Karpas-422 (cell line): Measurements from ENCODE around the gene BID. TPM values are rescaled to one million over a fixed set of nuclear protein-coding genes. Genes with fewer than 3 reads are reported as not detected.

Experiments used
- DNase-seq: peaks from one replicate; pipeline ENCODE4 v3.0.0-alpha.2; 2015
- H2AFZ ChIP-seq: fragments of 200-600 bp; sonication (generic); 2 replicates; pipeline ENCODE4 v1.6.1; 2014; ENCODE audit warnings: antibody characterized with exemption, low read length, mixed read lengths
- H3K27ac ChIP-seq: fragments of 200-600 bp; sonication (generic); 2 replicates; pipeline ENCODE4 v1.5.1; 2014; ENCODE audit warnings: mild to moderate bottlenecking, low read length, moderate library complexity
- H3K27me3 ChIP-seq: fragments of 200-600 bp; sonication (generic); 2 replicates; pipeline ENCODE4 v1.6.1; 2014; ENCODE audit warnings: low read length, mixed read lengths
- H3K36me3 ChIP-seq: fragments of 200-600 bp; sonication (generic); 2 replicates; pipeline ENCODE4 v1.6.1; 2014; ENCODE audit warnings: low read length, mixed read lengths; ENCODE audit not compliant: insufficient read depth
- H3K4me1 ChIP-seq: fragments of 200-600 bp; sonication (generic); 2 replicates; pipeline ENCODE4 v1.6.1; 2014; ENCODE audit warnings: mild to moderate bottlenecking, low read length, mixed read lengths
- H3K4me2 ChIP-seq: fragments of 200-600 bp; sonication (generic); 2 replicates; pipeline ENCODE4 v1.6.1; 2014; ENCODE audit warnings: low read length, low read depth, mild to moderate bottlenecking; ENCODE audit not compliant: poor library complexity, severe bottlenecking
- H3K4me3 ChIP-seq: fragments of 200-600 bp; sonication (generic); 2 replicates; pipeline ENCODE4 v1.5.1; 2014; ENCODE audit warnings: mild to moderate bottlenecking, antibody characterized with exemption, low read length, mixed read lengths
- H3K79me2 ChIP-seq: fragments of 200-600 bp; sonication (generic); 2 replicates; pipeline ENCODE4 v1.6.1; 2014; ENCODE audit warnings: mild to moderate bottlenecking, low read length, mixed read lengths
- H3K9ac ChIP-seq: fragments of 200-600 bp; sonication (generic); 2 replicates; pipeline ENCODE4 v1.6.0; 2014; ENCODE audit warnings: low read length
- H3K9me2 ChIP-seq: fragments of 200-600 bp; sonication (generic), shearing (Covaris generic); replicated peaks from 2 replicates; pipeline ENCODE4 v1.6.0; 2014; ENCODE audit warnings: mild to moderate bottlenecking, low read length, moderate library complexity; ENCODE audit not compliant: insufficient read depth
- H3K9me3 ChIP-seq: fragments of 300-700, 200-600 bp; sonication (generic); 2 replicates; pipeline ENCODE4 v1.6.1; 2014; ENCODE audit warnings: low read length, mixed read lengths
- H4K20me1 ChIP-seq: fragments of 200-600 bp; sonication (generic); 2 replicates; pipeline ENCODE4 v1.6.1; 2014; ENCODE audit warnings: mild to moderate bottlenecking, antibody characterized with exemption, low read length, low read depth; ENCODE audit not compliant: insufficient read depth
- total RNA-seq: library from RNA; depleted of rRNA; stranded (reverse); fragments of >200 nt; shearing (Covaris generic); gene quantifications from 2 replicates; pipeline ENCODE4 v1.2.3, GENCODE V29; 2014; ENCODE audit warnings: low replicate concordance

BID gene
- total RNA-seq, 1 experiment from 2014 or later, result 51.7 TPM

DNA sequence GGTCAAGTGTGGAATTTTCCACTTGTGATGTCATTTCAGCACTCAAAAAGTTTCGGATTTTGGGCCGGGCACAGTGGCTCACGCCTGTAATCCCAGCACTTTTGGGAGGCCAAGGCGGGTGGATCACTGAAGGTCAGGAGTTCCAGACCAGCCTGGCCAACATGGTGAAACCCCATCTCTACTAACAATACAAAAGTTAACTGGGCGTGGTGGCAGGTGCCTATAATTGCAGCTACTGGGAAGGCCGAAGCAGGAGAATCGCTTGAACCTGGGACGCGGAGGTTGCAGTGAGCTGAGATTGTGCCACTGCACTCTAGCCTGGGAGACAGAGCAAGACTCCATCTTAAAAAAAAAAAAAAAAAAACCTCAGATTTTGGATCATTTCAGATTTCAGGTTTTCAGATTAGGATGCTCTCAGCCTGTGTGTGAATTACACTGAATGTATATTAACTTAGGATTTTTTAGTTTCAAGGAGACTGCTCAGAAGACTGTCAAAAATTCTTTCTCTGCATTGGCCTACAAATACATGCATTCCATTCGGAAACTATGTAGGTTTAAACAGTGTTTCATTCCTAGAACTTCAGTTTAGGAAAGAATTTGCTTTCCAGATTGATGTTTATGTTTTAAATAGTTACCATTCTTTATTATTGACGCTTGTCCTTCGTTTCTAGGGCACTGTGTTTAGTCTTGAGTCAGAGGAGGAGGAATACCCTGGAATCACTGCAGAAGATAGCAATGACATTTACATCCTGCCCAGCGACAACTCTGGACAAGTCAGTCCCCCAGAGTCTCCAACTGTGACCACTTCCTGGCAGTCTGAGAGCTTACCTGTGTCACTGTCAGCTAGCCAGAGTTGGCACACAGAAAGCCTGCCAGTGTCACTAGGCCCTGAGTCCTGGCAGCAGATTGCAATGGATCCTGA lies 48.0 kb downstream of the BID start:
- DNase-seq, result no peak
- 0 out of 2 replicates have a peak, but pooled peaks cover 2% of the 10 kb centered on the region for H3K36me3 ChIP-seq
- H3K4me2 ChIP-seq, result no peak overlapping the region
- no peaks in the 10 kb centered on the region for H3K27me3 ChIP-seq
- 0 out of 2 replicates have a peak, but pooled peaks cover 5% of the 10 kb centered on the region for H3K79me2 ChIP-seq
- no peak overlapping the region for H3K4me3 ChIP-seq
- no peaks in the 10 kb centered on the region for H4K20me1 ChIP-seq
- no peak overlapping the region for H3K27ac ChIP-seq
- no peak overlapping the region for H3K9ac ChIP-seq
- H3K9me3 ChIP-seq, result no peaks in the 10 kb centered on the region
- H2AFZ ChIP-seq, result no peak overlapping the region
- H3K4me1 ChIP-seq, result no peaks in the 10 kb centered on the region
- H3K9me2 ChIP-seq, result no peaks in the 10 kb centered on the region

DNA sequence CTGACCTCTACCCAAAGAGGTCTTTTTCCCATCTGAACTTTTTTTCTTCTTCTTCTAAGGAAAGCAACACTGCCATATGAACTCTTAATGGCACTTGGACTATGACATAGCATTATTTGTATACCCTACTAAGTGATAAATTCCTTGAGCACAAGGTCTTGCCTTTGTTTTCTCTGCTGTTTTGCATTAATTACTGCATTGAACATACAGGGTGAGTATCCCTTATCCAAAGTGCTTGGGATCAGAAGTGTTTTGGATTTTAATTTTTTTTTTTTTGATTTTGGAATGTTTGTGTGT lies 48.8 kb downstream of the BID start:
- H3K9me2 ChIP-seq, result no peaks in the 10 kb centered on the region
- no peaks in the 10 kb centered on the region for H4K20me1 ChIP-seq
- H2AFZ ChIP-seq, result no peak overlapping the region
- DNase-seq, result no peak
- H3K27me3 ChIP-seq, result no peaks in the 10 kb centered on the region
- no peak overlapping the region for H3K27ac ChIP-seq
- no peak overlapping the region for H3K4me3 ChIP-seq
- no peaks in the 10 kb centered on the region for H3K4me1 ChIP-seq
- 0 out of 2 replicates have a peak, but pooled peaks cover 2% of the 10 kb centered on the region for H3K36me3 ChIP-seq
- H3K9ac ChIP-seq, result no peak overlapping the region
- no peak overlapping the region for H3K4me2 ChIP-seq
- no peaks in the 10 kb centered on the region for H3K9me3 ChIP-seq
- H3K79me2 ChIP-seq, result 0 out of 2 replicates have a peak, but pooled peaks cover 5% of the 10 kb centered on the region

DNA sequence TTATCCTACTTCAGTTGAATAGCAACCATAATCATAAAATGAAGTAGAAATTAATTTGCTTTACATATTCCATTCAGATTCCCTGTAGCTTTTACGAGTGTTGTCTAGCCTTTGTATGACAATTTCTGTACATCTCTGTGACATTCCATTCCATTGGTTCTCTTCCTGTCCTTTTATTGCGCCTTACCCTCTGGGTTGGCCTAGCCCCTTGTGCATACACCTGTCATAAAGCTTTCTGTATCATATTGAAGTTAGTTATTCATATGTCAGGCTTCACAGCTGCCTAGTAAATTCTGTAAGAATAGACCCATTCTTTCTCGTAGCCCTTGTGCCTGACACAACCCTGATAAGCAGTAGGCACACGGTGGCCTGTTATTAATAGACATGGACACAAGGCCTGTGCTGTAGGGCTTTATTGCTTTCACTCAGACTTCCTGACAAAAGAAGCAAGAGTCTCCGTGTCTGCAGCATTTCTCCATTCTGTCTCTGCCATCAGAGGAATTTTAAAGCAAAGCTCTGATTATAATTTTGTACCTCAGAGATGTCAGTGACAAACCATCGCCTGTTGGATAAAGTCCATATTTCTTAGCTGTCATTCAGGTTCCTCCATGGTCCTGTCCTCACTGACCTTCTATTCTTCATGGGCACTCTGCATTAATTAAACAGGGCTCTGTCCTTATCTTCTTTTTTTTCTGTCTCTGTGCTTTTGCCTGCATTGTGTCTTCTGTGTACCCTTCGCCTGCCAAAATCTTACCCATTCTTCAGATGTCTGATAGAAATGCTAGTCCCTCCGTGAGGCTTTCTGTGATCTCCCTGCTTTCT lies 49.4 kb downstream of the BID start:
- H3K9ac ChIP-seq, result no peak overlapping the region
- H3K4me1 ChIP-seq, result no peaks in the 10 kb centered on the region
- H3K27me3 ChIP-seq, result no peaks in the 10 kb centered on the region
- no peak overlapping the region for H3K27ac ChIP-seq
- H3K9me3 ChIP-seq, result no peaks in the 10 kb centered on the region
- H4K20me1 ChIP-seq, result no peaks in the 10 kb centered on the region
- H3K4me3 ChIP-seq, result no peak overlapping the region
- no peak for DNase-seq
- 0 out of 2 replicates have a peak, but pooled peaks cover 2% of the 10 kb centered on the region for H3K36me3 ChIP-seq
- H3K4me2 ChIP-seq, result no peak overlapping the region
- H3K9me2 ChIP-seq, result no peaks in the 10 kb centered on the region
- 0 out of 2 replicates have a peak, but pooled peaks cover 5% of the 10 kb centered on the region for H3K79me2 ChIP-seq
- H2AFZ ChIP-seq, result no peak overlapping the region

DNA sequence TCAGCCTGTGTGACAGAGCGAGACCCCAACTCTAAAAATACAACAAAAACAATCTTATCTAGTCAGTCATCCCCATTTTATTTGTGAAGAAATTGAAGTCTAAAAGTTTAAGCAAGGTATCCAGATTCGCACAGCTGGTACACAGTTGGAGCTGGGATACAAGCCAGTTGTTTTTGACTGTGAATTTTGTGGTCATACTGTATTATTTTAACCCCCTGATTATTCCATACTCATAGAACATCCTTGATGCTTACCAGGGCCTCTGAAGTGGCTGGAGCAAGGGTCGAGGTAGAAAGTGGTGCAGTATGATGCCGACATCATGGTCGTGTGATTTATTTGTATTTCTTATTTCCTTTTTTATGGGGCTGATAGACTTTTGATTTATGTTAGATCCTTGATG lies 50.0 kb downstream of the BID start:
- no peak overlapping the region for H3K4me3 ChIP-seq
- no peaks in the 10 kb centered on the region for H3K9me2 ChIP-seq
- H3K79me2 ChIP-seq, result 0 out of 2 replicates have a peak, but pooled peaks cover 5% of the 10 kb centered on the region
- 0 out of 2 replicates have a peak, but pooled peaks cover 2% of the 10 kb centered on the region for H3K36me3 ChIP-seq
- H3K4me1 ChIP-seq, result no peaks in the 10 kb centered on the region
- H3K9me3 ChIP-seq, result no peaks in the 10 kb centered on the region
- H4K20me1 ChIP-seq, result no peaks in the 10 kb centered on the region
- H3K9ac ChIP-seq, result no peak overlapping the region
- H2AFZ ChIP-seq, result no peak overlapping the region
- H3K27me3 ChIP-seq, result no peaks in the 10 kb centered on the region
- H3K27ac ChIP-seq, result no peak overlapping the region
- DNase-seq, result no peak
- no peak overlapping the region for H3K4me2 ChIP-seq

DNA sequence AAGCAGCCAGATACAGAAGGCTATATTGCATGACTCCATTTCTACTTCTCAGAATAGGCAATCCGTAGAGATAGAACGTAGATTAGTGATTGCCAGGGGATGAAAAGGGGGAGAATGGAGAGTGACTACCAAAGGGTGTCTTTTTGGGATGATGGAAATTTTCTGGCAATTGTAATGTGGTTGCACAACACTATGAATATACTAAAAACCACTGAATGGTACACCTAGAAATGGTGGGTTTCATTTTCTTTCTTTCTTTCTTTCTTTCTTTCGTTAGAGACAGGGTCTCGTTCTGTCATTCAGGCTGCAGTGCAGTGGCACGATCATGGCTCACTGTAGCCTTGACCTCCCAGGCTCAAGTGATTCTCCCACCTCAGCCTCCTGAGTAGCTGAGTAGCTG lies 54.4 kb downstream of the BID start:
- Histone ChIP-seq H3K4me1 (no peaks in the 10 kb centered on the region), H3K79me2 (0 out of 2 replicates have a peak, but pooled peaks cover 5% of the 10 kb centered on the region), H3K27ac (no peak overlapping the region), H3K36me3 (no peaks in the 10 kb centered on the region), H2AFZ (no peak overlapping the region), H4K20me1 (no peaks in the 10 kb centered on the region), H3K9me3 (no peaks in the 10 kb centered on the region), H3K4me2 (no peak overlapping the region), H3K4me3 (no peak overlapping the region), H3K9me2 (no peaks in the 10 kb centered on the region), H3K27me3 (no peaks in the 10 kb centered on the region), H3K9ac (no peak overlapping the region)
- DNase-seq, result no peak

GRCh38 chr22:17717708-17718107 lies 56.6 kb downstream of the BID start:
- Histone ChIP-seq H3K9me3 (no peaks in the 10 kb centered on the region), H3K27me3 (no peaks in the 10 kb centered on the region), H3K9me2 (no peaks in the 10 kb centered on the region), H3K9ac (no peak overlapping the region), H3K4me2 (no peak overlapping the region), H2AFZ (no peak overlapping the region), H3K36me3 (no peaks in the 10 kb centered on the region), H3K4me3 (no peak overlapping the region), H3K4me1 (no peaks in the 10 kb centered on the region), H4K20me1 (no peaks in the 10 kb centered on the region), H3K79me2 (no peaks in the 10 kb centered on the region), H3K27ac (no peak overlapping the region)
- DNase-seq, result no peak

- Histone ChIP-seq H3K9me2 (no peaks in the 10 kb centered on the region), H3K4me3 (no peak overlapping the region), H4K20me1 (no peaks in the 10 kb centered on the region), H3K27ac (no peak overlapping the region), H2AFZ (no peak overlapping the region), H3K79me2 (no peaks in the 10 kb centered on the region), H3K4me1 (no peaks in the 10 kb centered on the region), H3K4me2 (no peak overlapping the region), H3K36me3 (no peaks in the 10 kb centered on the region), H3K9ac (no peak overlapping the region), H3K9me3 (no peaks in the 10 kb centered on the region), H3K27me3 (no peaks in the 10 kb centered on the region)
- DNase-seq, result no peak
Observed at GRCh38 chr22:17716529-17716928, 57.7 kb downstream of the BID start.

- Histone ChIP-seq H3K4me2 (no peak overlapping the region), H3K9me3 (no peaks in the 10 kb centered on the region), H3K27me3 (no peaks in the 10 kb centered on the region), H3K4me1 (no peaks in the 10 kb centered on the region), H3K9me2 (no peaks in the 10 kb centered on the region), H4K20me1 (no peaks in the 10 kb centered on the region), H3K4me3 (no peak overlapping the region), H2AFZ (no peak overlapping the region), H3K79me2 (no peaks in the 10 kb centered on the region), H3K36me3 (no peaks in the 10 kb centered on the region), H3K27ac (no peak overlapping the region), H3K9ac (no peak overlapping the region)
- no peak for DNase-seq
Observed at GRCh38 chr22:17712441-17712840, 61.8 kb downstream of the BID start.
